ENCODE results near the gene MYLK. TPM values are rescaled to one million over a fixed set of nuclear protein-coding genes. Genes with fewer than 3 reads are reported as not detected.

The MYLK gene
- total and polyA plus RNA-seq, 9 of the 15 experiments (the other 6 are each of a cell fraction or from before 2014, with no cell fraction given) = 0.11 to 0.53 (median 0.18) TPM; not detected in 2

GRCh38 chr3:123872621-123873020, 11.5 kb downstream of the MYLK start (continued):
- no peak for TF ChIP-seq CHD7 (IDR thresholded peaks at IDR 0.05; ENCODE audit: low read depth, low read length)

Measured in K562 (cell line).